Raji (cell line): Measurements from ENCODE around the gene PRSS36.

Source experiments
- POLR2A ChIP-seq: IDR thresholded peaks from 2 replicates; pipeline ENCODE4 v1.6.1; 2011; ENCODE audit warnings: low read depth, low read length, control low read depth; ENCODE audit not compliant: insufficient read depth

PRSS36 gene

GRCh38 chr16:31105677-31106213 lies 44.1 kb downstream of the PRSS36 start:
- peak; percentile 57 for TF ChIP-seq POLR2A

- no peak for TF ChIP-seq POLR2A
These were observed 49.8 kb downstream of the PRSS36 start for GRCh38 chr16:31099860-31100638.

GRCh38 chr16:31094424-31095120 lies 55.3 kb downstream of the PRSS36 start, which contains the start of gene VKORC1:
TSS of gene VKORC1 (minus strand) at chr16:31094797. CDS start at chr16:31094729, 68 bp downstream.
- peak; percentile 67 for TF ChIP-seq POLR2A

GRCh38 chr16:31094088-31094423 lies 55.8 kb downstream of the PRSS36 start:
- no peak for TF ChIP-seq POLR2A

- no peak for TF ChIP-seq POLR2A
These were observed 56.6 kb downstream of the PRSS36 start for GRCh38 chr16:31093132-31093703.

- TF ChIP-seq POLR2A = no peak
These were observed 57.5 kb downstream of the PRSS36 start for GRCh38 chr16:31092330-31092729.

- TF ChIP-seq POLR2A = no peak
These were observed 59.3 kb downstream of the PRSS36 start for GRCh38 chr16:31090540-31090939.

GRCh38 chr16:31089199-31089598 lies 60.7 kb downstream of the PRSS36 start:
- no peak for TF ChIP-seq POLR2A
